Tibial nerve (tissue), 4 donors: ENCODE measurements around the gene SAPCD2.

Experiments
- EP300 ChIP-seq, 2 donors: sonication (generic); formaldehyde crosslinking; IDR thresholded peaks; one replicate each; pipeline ENCODE4 v1.6.1; 2017; ENCODE audit warnings: antibody characterized with exemption in 2 of 2, mild to moderate bottlenecking in 1 of 2
- POLR2A ChIP-seq, 2 donors: fragments of 450-650 bp; IDR thresholded peaks; one replicate each; pipeline ENCODE4 v1.6.1; 2017; ENCODE audit warnings: antibody characterized with exemption in 2 of 2, mild to moderate bottlenecking in 2 of 2, moderate library complexity in 2 of 2
- TF ChIP-seq, protein P1 (sequence below), 5 experiments: fragments of 200-600 bp in 3 of 5; fragments of 450-650 bp in 2 of 5; sonication (generic) in 3 of 5; IDR thresholded peaks; one replicate each; pipeline ENCODE4 v1.5.1; 2016 to 2019; ENCODE audit warnings: antibody characterized with exemption in 5 of 5, mild to moderate bottlenecking in 3 of 5, moderate library complexity in 2 of 5

DNA sequence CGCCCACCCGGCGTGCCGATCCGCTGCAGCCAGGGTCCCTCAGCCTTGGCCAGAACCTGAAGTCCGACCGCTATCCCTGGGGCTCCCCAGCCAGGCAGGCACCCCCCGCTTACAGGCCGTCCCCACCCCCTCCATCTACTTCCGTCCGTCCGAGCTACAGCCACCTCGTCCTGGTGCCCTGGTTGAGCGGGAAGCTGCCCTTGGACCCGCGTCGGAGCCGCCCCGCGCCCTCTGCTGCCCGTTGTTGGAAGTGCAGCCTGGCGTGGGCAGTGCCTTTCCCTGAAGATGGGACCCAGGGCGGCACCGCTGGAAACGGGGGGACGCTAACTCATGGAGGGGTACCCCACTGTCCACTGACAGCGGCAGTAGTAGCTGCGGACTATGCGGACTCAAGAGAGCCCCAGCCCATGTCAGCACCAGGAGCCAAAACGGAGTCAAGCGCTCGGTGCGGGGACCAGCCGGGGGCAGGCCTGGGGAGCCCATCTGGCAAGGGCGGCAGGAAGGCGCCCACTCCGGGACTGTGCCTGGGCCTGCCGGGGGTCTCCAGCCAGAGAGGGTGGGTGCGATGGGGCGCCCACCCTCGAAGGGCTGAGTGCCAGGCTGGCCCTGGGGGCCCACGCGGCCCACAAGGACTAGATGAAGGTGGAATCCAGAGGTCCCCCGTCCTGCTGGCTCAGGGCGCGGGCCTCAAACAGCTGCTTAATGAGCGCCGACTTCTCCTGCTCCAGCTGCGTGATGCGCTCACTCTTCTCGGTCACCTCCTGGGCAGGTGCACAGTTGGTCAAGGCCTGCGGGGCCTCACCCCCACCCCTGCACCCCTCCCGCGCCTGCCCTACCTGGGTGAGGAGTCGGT lies 6.1 kb downstream of the SAPCD2 start:
- TF ChIP-seq, protein P1, sequence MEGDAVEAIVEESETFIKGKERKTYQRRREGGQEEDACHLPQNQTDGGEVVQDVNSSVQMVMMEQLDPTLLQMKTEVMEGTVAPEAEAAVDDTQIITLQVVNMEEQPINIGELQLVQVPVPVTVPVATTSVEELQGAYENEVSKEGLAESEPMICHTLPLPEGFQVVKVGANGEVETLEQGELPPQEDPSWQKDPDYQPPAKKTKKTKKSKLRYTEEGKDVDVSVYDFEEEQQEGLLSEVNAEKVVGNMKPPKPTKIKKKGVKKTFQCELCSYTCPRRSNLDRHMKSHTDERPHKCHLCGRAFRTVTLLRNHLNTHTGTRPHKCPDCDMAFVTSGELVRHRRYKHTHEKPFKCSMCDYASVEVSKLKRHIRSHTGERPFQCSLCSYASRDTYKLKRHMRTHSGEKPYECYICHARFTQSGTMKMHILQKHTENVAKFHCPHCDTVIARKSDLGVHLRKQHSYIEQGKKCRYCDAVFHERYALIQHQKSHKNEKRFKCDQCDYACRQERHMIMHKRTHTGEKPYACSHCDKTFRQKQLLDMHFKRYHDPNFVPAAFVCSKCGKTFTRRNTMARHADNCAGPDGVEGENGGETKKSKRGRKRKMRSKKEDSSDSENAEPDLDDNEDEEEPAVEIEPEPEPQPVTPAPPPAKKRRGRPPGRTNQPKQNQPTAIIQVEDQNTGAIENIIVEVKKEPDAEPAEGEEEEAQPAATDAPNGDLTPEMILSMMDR (IDR thresholded peaks at IDR 0.05) = peak; percentile 91 to 99 (median 98)
- no peak for TF ChIP-seq POLR2A (IDR thresholded peaks at IDR 0.05)
- peak in 1 of 2 donors; percentile 26 for TF ChIP-seq EP300 (IDR thresholded peaks at IDR 0.05)
